DMS53 treated with DMSO at 0.1 percent for 48 hours (cell line): ENCODE measurements around the gene SYT13.

Source experiments
- DNase-seq: peaks from one replicate; lab custom pipeline; 2025; ENCODE audit not compliant: unreplicated experiment; lab: John Stamatoyannopoulos, UW

SYT13 gene

GRCh38 chr11:45285930-45286632 lies at the start of gene SYT13:
Gene SYT13 (minus strand): TSS chr11:45286341. CDS start chr11:45286207, 134 bp downstream.
- DNase-seq: peak; percentile 39

GRCh38 chr11:45335434-45335833 lies 49.3 kb upstream of the SYT13 start:
- DNase-seq: no peak

- DNase-seq: no peak
These were observed 48.7 kb upstream of the SYT13 start for GRCh38 chr11:45334836-45335235.

GRCh38 chr11:45334410-45334809 lies 48.3 kb upstream of the SYT13 start:
- no peak for DNase-seq

GRCh38 chr11:45333001-45333971 lies 47.1 kb upstream of the SYT13 start:
- DNase-seq: peak; percentile 45

- DNase-seq: peak; percentile 66
These were observed 46.3 kb upstream of the SYT13 start for GRCh38 chr11:45332276-45332934.

- peak; percentile 15 for DNase-seq
These were observed 45.7 kb upstream of the SYT13 start for GRCh38 chr11:45331839-45332238.

- no peak for DNase-seq
These were observed 42.6 kb upstream of the SYT13 start for GRCh38 chr11:45328726-45329125.

GRCh38 chr11:45324459-45324858 lies 38.3 kb upstream of the SYT13 start:
- DNase-seq: no peak

GRCh38 chr11:45323601-45324249 lies 37.6 kb upstream of the SYT13 start:
- DNase-seq: no peak

- no peak for DNase-seq
These were observed 36.9 kb upstream of the SYT13 start for GRCh38 chr11:45322891-45323600.

- DNase-seq: no peak
These were observed 36.1 kb upstream of the SYT13 start for GRCh38 chr11:45322111-45322705.

- DNase-seq: no peak
These were observed 35.5 kb upstream of the SYT13 start for GRCh38 chr11:45321669-45322068.

- DNase-seq: no peak
These were observed 35.0 kb upstream of the SYT13 start for GRCh38 chr11:45321031-45321595.

- DNase-seq: no peak
These were observed 34.2 kb upstream of the SYT13 start for GRCh38 chr11:45320371-45320770.

GRCh38 chr11:45319077-45319476 lies 32.9 kb upstream of the SYT13 start:
- DNase-seq: no peak

GRCh38 chr11:45318516-45318915 lies 32.4 kb upstream of the SYT13 start:
- DNase-seq: no peak

GRCh38 chr11:45316258-45316657 lies 30.1 kb upstream of the SYT13 start:
- no peak for DNase-seq

GRCh38 chr11:45314900-45315299 lies 28.8 kb upstream of the SYT13 start:
- no peak for DNase-seq
